Ectodermal cell (in vitro differentiated cells): ENCODE measurements around the gene TAS2R39.

Experiments
- H3K27ac ChIP-seq: 2 replicates; pipeline ENCODE4 v1.7.0; 2013; ENCODE audit warnings: mild to moderate bottlenecking, low read depth, low read length; ENCODE audit not compliant: insufficient read depth, poor library complexity, severe bottlenecking
- H3K27me3 ChIP-seq: 2 replicates; pipeline ENCODE4 v1.7.0; 2013; ENCODE audit warnings: mild to moderate bottlenecking, low read length; ENCODE audit not compliant: insufficient read depth, control insufficient read depth, poor library complexity, severe bottlenecking
- H3K36me3 ChIP-seq: one replicate; pipeline ENCODE4 v1.7.0; 2013; ENCODE audit warnings: low read length; ENCODE audit not compliant: control insufficient read depth, insufficient read depth
- H3K4me1 ChIP-seq: one replicate; pipeline ENCODE4 v1.7.0; 2013; ENCODE audit warnings: low read length; ENCODE audit not compliant: control insufficient read depth, insufficient read depth
- H3K4me3 ChIP-seq: 2 replicates; pipeline ENCODE4 v1.7.0; 2013; ENCODE audit warnings: low read depth, low read length, control low read depth; ENCODE audit not compliant: insufficient read depth
- H3K9me3 ChIP-seq: 2 replicates; pipeline ENCODE4 v1.7.0; 2013; ENCODE audit warnings: mild to moderate bottlenecking, low read length, moderate library complexity; ENCODE audit not compliant: control insufficient read depth
- WGBS, 2 experiments: methylation state at CpG; one replicate each; pipeline ENCODE4 v1.1.7; 2013; ENCODE audit warnings: missing lambda C conversion rate in 2 of 2; 5-methylcytosine and 5-hydroxymethylcytosine counted together

Gene TAS2R39

GRCh38 chr7:143229054-143229790, 46.0 kb downstream of the TAS2R39 start:
- Histone ChIP-seq H3K9me3 (no peaks in the 10 kb centered on the region), H3K27ac (no peak overlapping the region), H3K36me3 (no peaks in the 10 kb centered on the region), H3K4me1 (no peaks in the 10 kb centered on the region), H3K4me3 (no peak overlapping the region), H3K27me3 (no peaks in the 10 kb centered on the region)
- 48 to 56% methylated on average over 7 to 8 of the region's 9 CpGs for WGBS, 2 experiments

DNA sequence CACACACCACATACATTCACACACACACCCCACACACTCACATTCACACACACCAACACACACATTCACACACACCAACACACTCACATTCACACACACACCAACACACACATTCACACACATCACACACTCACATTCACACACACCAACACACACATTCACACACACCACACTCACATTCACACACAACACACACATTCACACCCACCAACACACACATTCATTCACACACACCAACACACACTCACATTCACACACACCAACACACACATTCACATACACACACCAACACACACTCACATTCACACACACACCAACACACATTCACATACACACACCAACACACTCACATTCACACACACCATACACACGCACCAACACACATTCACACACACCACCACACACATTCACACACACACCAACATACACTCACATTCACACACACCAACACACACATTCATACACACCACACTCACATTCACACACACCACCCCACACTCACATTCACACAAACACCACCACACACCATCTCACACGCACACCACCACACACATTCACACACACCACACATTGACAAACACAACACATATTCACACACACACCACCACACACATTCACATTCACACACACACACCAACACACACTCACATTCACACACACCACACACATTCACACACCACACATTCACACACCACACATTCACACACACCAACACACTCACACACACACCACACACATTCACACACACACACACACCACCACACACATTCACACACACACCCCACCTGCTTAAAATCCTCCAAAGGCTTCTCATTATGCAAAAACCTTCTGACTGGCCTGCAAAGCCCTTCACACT, 47.6 kb downstream of the TAS2R39 start:
- 86 to 92% methylated on average over 2 of the region's 2 CpGs for WGBS, 2 experiments
- Histone ChIP-seq H3K4me3 (no peak overlapping the region), H3K9me3 (no peaks in the 10 kb centered on the region), H3K36me3 (no peaks in the 10 kb centered on the region), H3K27ac (no peak overlapping the region), H3K27me3 (no peaks in the 10 kb centered on the region), H3K4me1 (no peaks in the 10 kb centered on the region)
